ENCODE results near the gene GRK4. TPM values are rescaled to one million over a fixed set of nuclear protein-coding genes. Genes with fewer than 3 reads are reported as not detected.

GRK4 gene
- total and polyA plus RNA-seq, 2 of the 8 experiments (the other 6 are each of a cell fraction or from before 2014, with no cell fraction given): 0.77 to 1.8 TPM

- peak overlapping the region in 3 of 4 experiments; percentile 75 to 79 (median 77); a peak in 4 of 8 replicates for H3K4me3 ChIP-seq (ENCODE audit: extremely low read depth in 1 of 4, insufficient read depth in 2 of 4, low read depth in 3 of 4, low read length in 4 of 4)
- H2BK12ac ChIP-seq (ENCODE audit: low read depth, low read length): no peak overlapping the region
- H3K14ac ChIP-seq (ENCODE audit: insufficient read length): no peak overlapping the region
- peaks cover 16% of the 10 kb centered on the region; the same call in 1 of the 2 replicates for H3K23me2 ChIP-seq (ENCODE audit: low read depth, low read length)
- CTCF ChIA-PET (ENCODE audit: partially characterized antibody): interaction anchor here (1.0 to 1.2 kb wide), 2 partner anchors 9 to 13 kb away, joined by 3 to 4 read pairs; no protein-coding TSS in a partner anchor
- H2BK5ac ChIP-seq (ENCODE audit: low read depth, low read length): no peak overlapping the region
- no peak overlapping the region for H2AFZ ChIP-seq (ENCODE audit: low read length)
- no peak for TF ChIP-seq KDM4A (IDR thresholded peaks at IDR 0.05; ENCODE audit: low read depth, low read length, severe bottlenecking)
- no peak for TF ChIP-seq POU5F1 (IDR thresholded peaks at IDR 0.05; ENCODE audit: low read depth, low read length)
- no peak for TF ChIP-seq SP2 (IDR thresholded peaks at IDR 0.05; ENCODE audit: low read length)
- no peak for TF ChIP-seq CREB1 (IDR thresholded peaks at IDR 0.05)
- H3K23ac ChIP-seq (ENCODE audit: insufficient read length): no peak overlapping the region
- H3K79me2 ChIP-seq (ENCODE audit: control insufficient read depth in 1 of 2, insufficient read depth in 2 of 2, low read length in 2 of 2): peaks cover 2 to 43% of the 10 kb centered on the region in 2 experiments; a peak in 3 of 4 replicates
- 92% methylated on average over 8 of the region's 8 CpGs; no CpG with 5 or more reads in 1 of the 2 experiments for WGBS, 2 experiments (ENCODE audit: extremely low coverage in 1 of 2, insufficient coverage in 1 of 2, insufficient read length in 1 of 2, insufficient replicate concordance in 2 of 2, low coverage in 1 of 2, low lambda C conversion rate in 2 of 2, missing lambda C conversion rate in 1 of 2)
- no peak overlapping the region for H2AK5ac ChIP-seq (ENCODE audit: low read depth, low read length)
- H3K79me1 ChIP-seq (ENCODE audit: low read depth, low read length): peaks cover 7% of the 10 kb centered on the region
- H4K8ac ChIP-seq (ENCODE audit: extremely low read depth, insufficient read depth, low read length): no peak overlapping the region; the same call in 1 of the 2 replicates
- FAIRE-seq (no peak), DNase-seq (ENCODE audit: low read depth in 1 of 2, low spot score in 2 of 2) (no peak)
- peaks cover 2 to 4% of the 10 kb centered on the region in 2 experiments for H3K9me3 ChIP-seq (ENCODE audit: insufficient read depth in 2 of 2, low read depth in 1 of 2, low read length in 1 of 2)
- no peak overlapping the region for H3K4ac ChIP-seq (replicated peaks; ENCODE audit: insufficient read length, low read depth, low read length)
- no peak overlapping the region for H2BK120ac ChIP-seq (replicated peaks; ENCODE audit: low read depth, low read length)
- POLR2A ChIA-PET (ENCODE audit: partially characterized antibody): interaction anchor here (0.6 to 1.5 kb wide), 4 partner anchors 24 to 36 kb away, joined by 3 to 4 read pairs (median 3); no protein-coding TSS in a partner anchor
- H2BK20ac ChIP-seq (ENCODE audit: low read length): no peak overlapping the region
- H3K27me3 ChIP-seq (replicated peaks in 1 of 4; ENCODE audit: control insufficient read depth in 3 of 4, extremely low read depth in 1 of 4, insufficient read depth in 3 of 4, low read length in 3 of 4): peaks cover 0 to 7% (median 6%) of the 10 kb centered on the region in 4 experiments; a peak in 4 of 7 replicates
- peaks cover 13 to 30% (median 17%) of the 10 kb centered on the region in 4 experiments for H3K36me3 ChIP-seq (ENCODE audit: control insufficient read depth in 2 of 4, insufficient read depth in 4 of 4, low read length in 3 of 4)
- H2BK15ac ChIP-seq (ENCODE audit: low read length): no peak overlapping the region
- H4K20me1 ChIP-seq (replicated peaks in 1 of 2; ENCODE audit: control insufficient read depth in 1 of 2, insufficient read depth in 2 of 2, low read length in 2 of 2): peaks cover 2 to 8% of the 10 kb centered on the region in 2 experiments
- H3K18ac ChIP-seq (ENCODE audit: extremely low read depth, low read length): no peak overlapping the region
- H3K27ac ChIP-seq (ENCODE audit: low read depth, low read length): peak overlapping the region; percentile 39; the same call in 1 of the 2 replicates
- H4K91ac ChIP-seq (replicated peaks; ENCODE audit: insufficient read length, low read length): no peak overlapping the region
- no peak overlapping the region for H3K9ac ChIP-seq (replicated peaks in 1 of 4; ENCODE audit: extremely low read depth in 1 of 4, low read depth in 3 of 4, low read length in 3 of 4)
- peak overlapping the region; percentile 87 to 89 for H3K4me2 ChIP-seq (ENCODE audit: insufficient read depth in 1 of 2, low read depth in 2 of 2, low read length in 2 of 2)
- peaks cover 3 to 9% (median 6%) of the 10 kb centered on the region in 4 experiments; a peak in 5 of 7 replicates for H3K4me1 ChIP-seq (replicated peaks in 1 of 4; ENCODE audit: control insufficient read depth in 3 of 4, insufficient read depth in 4 of 4, low read length in 3 of 4)
- no peak overlapping the region for H3K56ac ChIP-seq (replicated peaks; ENCODE audit: insufficient read length, low read depth, low read length)
- H4K5ac ChIP-seq (ENCODE audit: insufficient read length, low read depth, low read length): no peak overlapping the region
Observed at GRCh38 chr4:2961421-2961810, 2.0 kb upstream of the GRK4 start.
